Measurements from ENCODE around the gene PCDH10. TPM values are rescaled to one million over a fixed set of nuclear protein-coding genes. Genes with fewer than 3 reads are reported as not detected.

Gene PCDH10
- total and polyA plus RNA-seq, 9 donors, result 0.23 to 6.4 (median 1.7) TPM

- Histone ChIP-seq H3K4me1 (ENCODE audit: insufficient read depth) (no peaks in the 10 kb centered on the region), H3K27ac (no peak overlapping the region), H3K36me3 (no peaks in the 10 kb centered on the region), H3K9me3 (no peaks in the 10 kb centered on the region), H3K27me3 (no peaks in the 10 kb centered on the region), H3K4me3 (no peak overlapping the region)
- no peak for DNase-seq
- intact Hi-C loops (cut with DNase I), result no loop called here
- WGBS, 3 donors, result 81 to 88% (median 87%) methylated on average over 3 of the region's 3 CpGs
- no peak for TF ChIP-seq EP300 (IDR thresholded peaks at IDR 0.05)
Measured at GRCh38 chr4:133136833-133137232, 12.3 kb upstream of the PCDH10 start.

- WGBS, 3 donors, result 26 to 43% (median 35%) methylated on average over 1 of the region's 1 CpG
- DNase-seq, result no peak
- Histone ChIP-seq H3K9me3 (no peaks in the 10 kb centered on the region), H3K4me1 (ENCODE audit: insufficient read depth) (no peaks in the 10 kb centered on the region), H3K27ac (no peak overlapping the region), H3K36me3 (no peaks in the 10 kb centered on the region), H3K4me3 (no peak overlapping the region), H3K27me3 (no peaks in the 10 kb centered on the region)
- intact Hi-C loops (cut with DNase I), result no loop called here
- TF ChIP-seq CTCF (IDR thresholded peaks at IDR 0.05), result no peak
- TF ChIP-seq POLR2A (IDR thresholded peaks at IDR 0.05), result no peak
- TF ChIP-seq EP300 (IDR thresholded peaks at IDR 0.05), result no peak
Measured at GRCh38 chr4:133137571-133137970, 11.5 kb upstream of the PCDH10 start.

- Histone ChIP-seq H3K27ac (no peak overlapping the region), H3K4me1 (ENCODE audit: insufficient read depth) (no peaks in the 10 kb centered on the region), H3K36me3 (no peaks in the 10 kb centered on the region), H3K9me3 (no peaks in the 10 kb centered on the region), H3K27me3 (no peaks in the 10 kb centered on the region), H3K4me3 (no peak overlapping the region)
- DNase-seq, result no peak
- no peak for TF ChIP-seq POLR2A (IDR thresholded peaks at IDR 0.05)
- TF ChIP-seq CTCF (IDR thresholded peaks at IDR 0.05), result no peak
- whole genome bisulfite sequencing, 3 donors, result 73 to 79% (median 76%) methylated on average over 3 of the region's 3 CpGs
- intact Hi-C loops (cut with DNase I), result no loop called here
Measured at GRCh38 chr4:133143775-133144430, 5.2 kb upstream of the PCDH10 start.

- intact Hi-C loops (cut with DNase I), result no loop called here
- no peaks in the 10 kb centered on the region for H3K9me3 ChIP-seq
- TF ChIP-seq POLR2A (IDR thresholded peaks at IDR 0.05), result no peak
- TF ChIP-seq EP300 (IDR thresholded peaks at IDR 0.05), result no peak
- no peak for TF ChIP-seq CTCF (IDR thresholded peaks at IDR 0.05)
- H3K27me3 ChIP-seq, result no peaks in the 10 kb centered on the region
- H3K4me3 ChIP-seq, result no peak overlapping the region
- no peaks in the 10 kb centered on the region for H3K36me3 ChIP-seq
- H3K27ac ChIP-seq, result no peak overlapping the region
- no peaks in the 10 kb centered on the region for H3K4me1 ChIP-seq (ENCODE audit: insufficient read depth)
- no peak for DNase-seq
Measured at GRCh38 chr4:133145241-133145640, 3.9 kb upstream of the PCDH10 start.

GRCh38 chr4:133145758-133146573 is 3.1 kb upstream of the PCDH10 start:
- Histone ChIP-seq H3K4me3 (no peak overlapping the region), H3K27ac (no peak overlapping the region), H3K36me3 (no peaks in the 10 kb centered on the region), H3K9me3 (no peaks in the 10 kb centered on the region), H3K4me1 (ENCODE audit: insufficient read depth) (no peaks in the 10 kb centered on the region), H3K27me3 (no peaks in the 10 kb centered on the region)
- intact Hi-C loops (cut with DNase I), result no loop called here
- WGBS, 3 donors, result 3 to 6% (median 3%) methylated on average over 10 of the region's 10 CpGs
- no peak for DNase-seq
- TF ChIP-seq EP300 (IDR thresholded peaks at IDR 0.05) (no peak), CTCF (IDR thresholded peaks at IDR 0.05) (no peak), POLR2A (IDR thresholded peaks at IDR 0.05) (no peak)
